SW 1271 (cell line): ENCODE results near the gene RAD51C.
"Not testable (repeated sequence)": the region's sequence is repeated elsewhere in the genome, so short reads cannot be mapped to it uniquely, and the experiment has no call there.

Source experiments
- DNase-seq, 2 experiments: peaks; one replicate each; lab custom pipeline; 2025; lab: John Stamatoyannopoulos, UW

The RAD51C gene

DNA sequence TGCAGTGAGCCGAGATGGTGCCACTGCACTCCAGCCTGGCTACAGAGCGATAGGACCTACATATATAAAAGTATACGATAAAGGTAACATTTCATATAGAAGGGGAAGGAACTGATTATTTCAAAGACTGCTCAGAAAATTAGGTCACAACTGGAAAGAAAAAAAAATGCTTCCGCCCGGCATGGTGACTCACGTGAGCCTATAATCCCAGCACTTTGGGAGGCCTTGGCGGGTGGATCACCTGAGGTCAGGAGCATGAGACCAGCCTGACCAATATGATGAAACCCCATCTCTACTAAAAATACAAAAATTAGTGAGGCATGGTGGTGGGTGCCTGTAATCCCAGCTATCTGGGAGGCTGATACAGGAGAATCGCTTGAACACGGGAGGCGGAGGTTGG, 8.4 kb upstream of the RAD51C start:
- no peak for DNase-seq

DNA sequence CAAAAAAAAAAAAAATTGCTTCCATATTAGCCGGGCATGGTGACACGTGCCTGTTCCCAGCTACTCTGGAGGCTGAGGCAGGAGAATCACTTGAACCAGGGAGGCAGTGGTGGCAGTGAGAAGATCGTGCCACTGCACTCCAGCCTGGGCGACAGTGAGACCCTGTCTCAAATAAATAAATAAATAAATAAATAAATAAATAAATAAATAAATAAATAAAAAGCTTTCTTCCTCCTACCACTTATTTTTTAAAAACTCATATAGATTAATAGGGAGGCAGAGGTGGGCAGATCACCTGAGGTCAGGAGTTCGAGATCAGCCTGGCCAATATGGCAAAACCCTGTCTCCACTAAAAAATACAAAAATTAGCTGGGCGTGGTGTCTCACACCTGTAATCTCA, 7.9 kb upstream of the RAD51C start:
- not testable (repeated sequence) for DNase-seq

DNA sequence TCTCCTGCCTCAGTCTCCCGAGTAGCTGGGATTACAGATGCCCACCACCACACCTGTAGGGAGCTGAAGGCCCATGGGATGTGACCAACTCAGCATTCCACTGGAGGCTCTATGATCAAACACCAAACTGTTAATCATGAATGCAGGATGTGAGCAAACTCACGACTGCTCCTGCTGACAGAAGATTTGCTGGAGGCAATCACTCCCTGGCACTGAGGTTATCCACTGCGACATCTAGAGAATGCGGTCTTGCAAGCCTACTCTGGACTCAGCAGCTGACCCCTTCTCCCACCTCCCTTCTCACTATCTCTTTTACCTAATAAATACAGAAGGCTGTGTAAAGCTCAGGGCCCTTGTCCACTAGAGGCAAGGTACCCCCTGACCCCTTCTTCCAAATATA, 5.4 kb upstream of the RAD51C start:
- no peak for DNase-seq

DNA sequence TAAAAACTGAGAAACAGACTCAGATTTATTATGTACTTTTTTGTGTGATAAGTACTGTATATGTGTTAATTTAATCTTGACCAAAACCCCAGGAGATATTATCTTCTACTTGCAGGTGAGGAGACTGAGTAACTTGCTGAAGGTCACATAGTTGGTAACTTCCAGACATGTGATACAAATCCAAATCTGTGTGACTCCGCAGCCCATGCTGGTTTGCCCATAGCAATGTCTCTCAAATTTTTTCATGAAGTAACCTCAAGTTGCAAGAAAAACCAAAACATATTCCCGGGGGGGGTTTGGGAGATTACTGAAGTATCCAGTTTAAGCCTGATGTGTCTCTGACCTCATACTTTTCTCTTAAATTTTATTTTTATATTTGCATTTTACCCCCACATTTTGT, 3.9 kb upstream of the RAD51C start:
- no peak for DNase-seq

DNA sequence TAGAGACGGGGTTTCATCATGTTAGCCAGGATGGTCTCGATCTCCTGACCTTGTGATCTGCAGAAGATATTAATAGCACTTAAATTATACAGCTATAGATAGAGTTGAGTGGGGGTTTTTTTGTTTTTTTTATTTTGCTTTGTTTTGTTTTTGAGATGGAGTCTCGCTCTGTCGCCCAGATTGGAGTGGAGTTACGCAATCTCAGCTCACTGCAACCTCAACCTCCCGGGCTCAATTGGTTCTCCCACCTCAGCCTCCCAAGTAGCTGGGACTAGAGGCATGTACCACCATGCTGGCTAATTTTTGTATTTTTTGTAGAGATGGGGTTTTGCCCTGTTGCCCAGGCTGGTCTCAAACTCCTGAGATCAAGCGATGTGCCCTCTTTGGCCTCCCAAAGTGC, 2.4 kb upstream of the RAD51C start:
- not testable (repeated sequence) for DNase-seq

DNA sequence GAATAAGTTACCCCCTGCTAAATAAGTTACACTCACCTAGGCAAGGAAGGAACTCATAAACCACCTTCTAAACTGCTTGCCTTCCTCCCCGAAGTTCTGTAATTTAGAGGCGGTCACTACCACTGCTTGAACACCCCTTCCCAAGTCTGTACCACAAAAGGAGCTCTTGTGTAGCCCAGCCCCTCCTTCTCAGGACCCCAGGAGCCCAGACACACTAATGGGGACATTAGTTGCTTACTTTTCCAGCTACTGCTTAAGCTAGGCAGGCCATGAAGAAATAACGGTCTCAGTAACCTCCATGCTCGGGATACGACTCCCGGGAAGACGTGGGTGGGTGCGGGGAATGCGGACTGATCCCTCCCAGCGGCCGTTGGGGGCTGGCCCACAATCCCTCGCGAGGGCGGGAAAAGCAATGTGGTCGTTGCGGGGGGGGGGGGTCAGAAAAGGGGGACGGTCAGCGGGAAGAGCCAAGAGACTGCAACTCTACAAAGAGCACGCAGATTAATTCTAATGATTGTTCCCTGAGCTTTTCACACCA, 632 bp upstream of the RAD51C start, which contains the start of gene TEX14:
Gene TEX14, minus strand, starts transcription at position 345 of the 538 bp plus-strand sequence. CDS start 40,044 bp downstream, outside the sequence.
- DNase-seq, result peak in 1 of 2 experiments; percentile 65

DNA sequence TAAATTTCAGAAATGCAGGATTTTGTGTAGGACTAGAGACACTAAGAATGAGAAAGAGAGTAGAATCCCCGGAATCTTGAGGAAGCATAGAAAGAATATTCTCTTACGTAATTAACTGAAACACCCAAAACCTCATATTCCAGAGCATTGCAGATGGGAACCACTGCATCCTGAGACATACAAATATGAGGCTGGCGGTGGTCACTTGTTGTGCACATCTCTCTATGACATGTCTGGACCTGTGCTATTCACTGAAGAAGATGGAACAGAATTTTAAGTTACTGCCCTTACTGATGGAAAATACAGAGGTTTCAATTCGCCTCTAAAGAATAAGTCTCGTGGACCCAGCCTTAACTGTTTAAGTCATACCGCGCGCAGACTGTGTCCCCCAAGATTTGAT, 806 bp downstream of the RAD51C start:
- DNase-seq, result no peak

DNA sequence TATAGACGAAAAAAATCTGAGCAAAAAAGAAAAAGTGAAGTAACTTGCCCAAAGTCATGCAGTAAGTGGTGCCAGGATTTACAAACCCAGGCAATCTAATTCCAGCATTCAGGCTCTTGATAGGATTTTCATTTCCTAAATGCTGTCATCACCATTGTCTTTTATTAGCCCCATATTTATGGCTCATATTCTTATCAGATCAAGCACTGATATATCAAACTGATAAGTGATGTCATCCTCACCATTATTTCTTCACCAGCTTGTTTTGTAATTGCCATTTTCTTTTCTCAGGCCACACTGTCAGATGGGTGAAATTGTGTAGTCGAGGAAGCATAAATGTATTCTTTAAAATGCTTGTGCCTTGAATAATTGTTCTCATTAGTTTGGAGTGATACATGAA, 1.3 kb downstream of the RAD51C start:
- DNase-seq, result no peak

DNA sequence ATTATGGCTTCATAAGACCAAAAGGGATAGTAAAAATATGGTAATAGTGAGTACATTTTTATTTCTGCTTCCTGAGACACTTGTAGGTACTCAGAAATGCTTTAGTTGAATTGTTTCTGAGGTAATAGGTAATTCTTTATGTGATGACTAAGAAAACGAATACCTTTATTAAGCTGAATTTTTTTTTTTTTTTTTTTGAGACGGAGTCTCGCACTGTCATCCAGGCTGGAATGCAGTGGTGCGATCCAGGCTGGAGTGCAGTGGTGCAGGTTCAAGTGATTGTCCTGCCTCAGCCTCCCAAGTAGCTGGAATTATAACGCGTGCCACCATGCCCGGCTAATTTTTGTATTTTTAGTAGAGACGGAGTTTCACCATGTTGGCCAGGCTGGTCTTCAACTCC, 1.9 kb downstream of the RAD51C start:
- no peak for DNase-seq

DNA sequence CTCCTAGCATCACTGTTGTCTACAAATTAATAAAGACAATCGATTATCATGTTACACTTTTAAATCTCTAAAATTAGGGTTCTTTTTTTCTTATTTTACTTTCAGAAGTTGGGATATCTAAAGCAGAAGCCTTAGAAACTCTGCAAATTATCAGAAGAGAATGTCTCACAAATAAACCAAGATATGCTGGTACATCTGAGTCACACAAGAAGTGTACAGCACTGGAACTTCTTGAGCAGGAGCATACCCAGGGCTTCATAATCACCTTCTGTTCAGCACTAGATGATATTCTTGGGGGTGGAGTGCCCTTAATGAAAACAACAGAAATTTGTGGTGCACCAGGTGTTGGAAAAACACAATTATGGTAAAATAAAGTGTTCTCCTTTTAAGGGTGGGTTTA, 2.4 kb downstream of the RAD51C start:
- no peak for DNase-seq

DNA sequence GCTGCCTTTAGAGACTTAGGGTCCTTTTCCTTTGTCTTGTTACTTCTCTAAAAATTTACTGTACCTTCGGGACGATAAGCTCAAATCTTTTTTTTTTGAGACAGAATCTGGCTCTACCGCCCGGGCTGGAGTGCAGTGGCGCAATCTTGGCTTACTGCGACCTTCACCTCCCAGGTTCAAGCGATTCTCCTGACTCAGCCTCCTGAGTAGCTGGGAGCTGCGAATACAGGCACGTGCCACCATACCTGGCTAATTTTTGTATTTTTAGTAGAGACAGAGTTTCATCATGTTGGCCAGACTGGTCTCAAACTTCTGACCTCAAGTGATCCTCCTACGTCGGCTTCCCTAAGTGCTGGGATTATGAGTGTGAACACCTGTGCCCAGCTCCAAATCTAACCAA, 7.4 kb downstream of the RAD51C start:
- no peak for DNase-seq

DNA sequence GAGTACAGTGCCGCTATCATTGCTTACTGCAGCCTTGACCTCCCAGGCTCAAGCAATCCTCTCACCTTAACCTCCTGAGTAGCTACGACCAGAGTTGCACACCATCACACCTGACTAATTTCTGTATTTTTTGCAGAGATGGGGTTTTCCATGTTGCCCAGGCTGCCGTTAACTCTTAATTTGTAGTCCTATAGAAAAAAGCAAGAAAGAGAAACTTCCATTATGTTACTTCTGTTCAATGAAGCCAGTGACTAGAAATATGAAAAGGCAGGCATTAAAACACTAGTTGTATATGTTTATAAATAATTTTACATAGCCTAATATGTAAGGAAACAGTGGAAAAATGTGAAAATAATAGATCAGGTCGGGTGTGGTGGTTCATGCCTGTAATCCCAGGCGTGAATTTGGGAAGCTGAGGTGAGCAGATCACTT, 9.7 kb downstream of the RAD51C start:
- no peak for DNase-seq

DNA sequence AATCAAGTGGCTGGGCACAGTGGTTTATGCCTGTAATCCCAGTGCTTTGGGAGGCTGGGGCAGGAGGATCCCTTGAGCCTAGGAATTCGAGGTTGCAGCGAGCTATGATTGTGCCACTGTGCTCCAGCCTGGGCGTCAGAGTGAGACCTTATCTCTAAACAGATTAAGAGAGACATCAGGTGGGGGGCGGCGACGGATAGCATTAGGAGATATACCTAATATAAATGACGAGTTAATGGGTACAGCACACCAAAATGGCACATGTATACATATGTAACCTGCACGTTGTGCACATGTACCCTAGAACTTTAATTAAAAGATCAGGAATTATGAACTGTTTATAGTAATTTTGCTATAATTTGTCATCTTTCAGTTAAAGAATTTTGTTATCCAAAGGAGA, 10.3 kb downstream of the RAD51C start:
- DNase-seq, result no peak

DNA sequence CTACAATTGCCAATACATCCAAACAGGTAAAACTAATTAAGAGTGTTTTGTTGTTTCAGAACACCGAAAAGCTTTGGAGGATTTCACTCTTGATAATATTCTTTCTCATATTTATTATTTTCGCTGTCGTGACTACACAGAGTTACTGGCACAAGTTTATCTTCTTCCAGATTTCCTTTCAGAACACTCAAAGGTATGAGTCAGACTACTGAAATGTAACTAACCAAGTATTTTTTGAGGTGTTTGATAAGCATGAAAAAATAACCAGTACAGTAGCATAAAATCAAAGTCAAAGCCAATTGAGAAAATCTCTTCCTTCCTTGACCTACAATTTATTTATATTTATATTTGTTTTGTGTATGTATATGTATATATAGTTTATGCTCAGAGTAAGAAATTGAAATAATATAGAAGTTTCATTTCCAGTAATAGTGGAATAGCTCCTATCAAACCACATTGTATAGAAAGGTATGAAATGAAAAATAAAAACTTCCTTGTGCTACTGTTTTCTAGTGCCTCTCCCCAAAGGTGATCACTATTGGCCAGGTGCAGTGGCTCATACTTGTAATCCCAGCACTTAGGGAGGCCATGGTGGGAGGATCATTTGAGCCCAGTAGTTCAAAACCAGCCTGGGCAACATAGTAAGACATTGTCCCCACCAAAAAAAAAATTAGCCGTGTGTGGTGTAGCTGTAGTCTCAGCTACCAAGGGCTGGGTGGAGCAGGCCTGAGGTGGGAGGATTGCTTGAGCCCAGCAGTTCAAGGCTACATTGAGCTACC, 10.9 kb downstream of the RAD51C start:
- peak in 1 of 2 experiments; percentile 43 for DNase-seq

DNA sequence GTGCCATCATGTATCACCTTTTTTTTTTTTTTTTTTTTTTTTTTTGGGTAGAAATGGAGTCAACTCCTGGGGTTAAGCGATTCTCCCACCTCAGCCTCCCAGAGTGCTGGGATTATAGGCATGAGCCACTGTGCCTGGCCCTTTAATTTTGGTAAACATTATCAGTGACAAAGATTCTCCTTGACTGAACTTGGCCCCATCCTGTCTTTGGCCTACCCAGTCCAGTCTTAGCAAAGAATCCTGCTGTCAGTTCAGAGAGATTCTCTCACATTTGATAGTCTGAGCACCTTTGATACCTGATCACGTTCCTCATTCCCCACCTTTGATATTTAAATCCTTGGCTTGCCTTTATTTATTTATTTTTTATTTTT, 11.5 kb downstream of the RAD51C start:
- DNase-seq, result no peak

DNA sequence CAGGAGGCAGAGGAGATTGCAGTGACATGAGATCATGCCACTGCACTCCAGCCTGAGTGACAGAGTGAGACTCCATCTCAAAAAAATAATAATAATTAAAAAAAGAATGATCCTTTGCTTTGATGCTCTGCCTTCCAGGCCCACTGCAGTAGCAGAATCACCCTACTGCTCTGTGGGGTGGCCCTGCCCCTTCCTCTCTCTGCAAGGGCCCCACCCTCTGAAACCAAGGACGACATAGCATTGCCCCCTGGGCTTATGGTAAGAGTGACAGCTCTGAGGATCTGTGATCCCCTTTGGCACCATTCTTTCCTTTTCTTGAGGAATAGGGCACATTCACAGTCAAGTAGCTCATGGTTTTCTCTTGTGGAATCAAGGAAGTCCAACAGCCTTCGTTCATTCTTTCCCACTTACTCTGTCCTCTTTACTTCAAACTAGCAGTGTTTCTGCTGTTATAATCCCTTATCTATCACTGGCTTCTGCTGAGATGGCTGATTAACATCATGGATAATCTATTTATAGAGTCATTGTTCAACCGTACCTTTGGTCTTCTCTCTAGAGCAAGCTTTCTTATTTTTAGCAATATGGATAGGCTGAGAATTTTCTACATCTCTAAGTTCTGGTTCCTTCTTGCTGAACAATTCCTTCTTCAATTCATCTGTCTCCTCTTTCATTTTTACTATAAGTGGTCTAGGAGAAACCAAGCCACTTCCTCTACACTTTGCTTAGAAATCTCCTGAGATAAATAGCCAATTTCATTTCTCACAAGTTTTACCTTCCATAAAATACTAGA, 14.1 kb downstream of the RAD51C start:
- DNase-seq, result no peak

DNA sequence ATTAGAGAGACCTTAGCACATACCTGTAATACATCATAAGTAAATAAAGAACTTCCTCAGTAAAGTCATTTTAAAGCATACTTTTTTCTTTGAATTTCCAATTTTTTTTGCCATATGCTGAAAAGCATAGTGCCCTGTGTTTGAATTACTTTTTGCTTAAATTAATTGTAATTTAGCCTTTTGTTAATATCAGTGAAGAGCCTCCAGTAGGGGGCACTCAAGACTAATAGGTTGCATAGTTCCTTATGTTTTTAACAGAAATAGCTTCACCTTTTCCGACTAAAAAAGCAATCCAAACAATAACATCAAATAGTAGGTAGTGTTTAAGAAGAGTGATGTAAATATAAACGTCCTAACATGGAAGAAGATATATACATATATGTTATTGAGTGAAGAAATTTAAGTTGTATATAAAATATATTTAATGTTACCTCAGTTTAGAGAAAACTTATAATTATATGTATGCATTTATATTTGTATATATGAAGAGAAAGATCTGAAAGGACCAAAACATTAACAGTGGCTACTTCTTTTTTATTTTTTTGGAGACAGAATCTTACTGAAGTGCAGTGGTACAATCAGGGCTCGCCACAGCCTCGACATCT, 18.6 kb downstream of the RAD51C start:
- DNase-seq, result peak in 1 of 2 experiments; percentile 34

DNA sequence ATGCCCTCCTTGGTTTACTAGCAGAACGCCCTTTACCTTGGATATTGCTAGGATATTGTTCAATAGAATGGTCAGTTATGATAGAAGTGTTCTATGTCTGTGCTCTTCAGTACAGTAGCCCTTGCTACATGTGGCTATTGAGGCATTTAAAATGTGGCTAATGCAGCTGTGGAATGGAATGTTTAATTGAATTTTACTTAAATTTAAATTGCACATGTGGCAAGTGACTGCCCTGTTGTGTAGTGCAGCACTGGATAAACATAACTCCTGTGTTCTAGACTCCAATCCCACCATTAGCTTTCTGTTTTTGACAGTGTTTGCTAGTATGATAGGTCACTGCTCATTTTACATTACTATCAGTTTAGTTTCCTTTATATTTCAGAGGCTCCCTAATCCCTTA, 29.9 kb downstream of the RAD51C start:
- no peak for DNase-seq

DNA sequence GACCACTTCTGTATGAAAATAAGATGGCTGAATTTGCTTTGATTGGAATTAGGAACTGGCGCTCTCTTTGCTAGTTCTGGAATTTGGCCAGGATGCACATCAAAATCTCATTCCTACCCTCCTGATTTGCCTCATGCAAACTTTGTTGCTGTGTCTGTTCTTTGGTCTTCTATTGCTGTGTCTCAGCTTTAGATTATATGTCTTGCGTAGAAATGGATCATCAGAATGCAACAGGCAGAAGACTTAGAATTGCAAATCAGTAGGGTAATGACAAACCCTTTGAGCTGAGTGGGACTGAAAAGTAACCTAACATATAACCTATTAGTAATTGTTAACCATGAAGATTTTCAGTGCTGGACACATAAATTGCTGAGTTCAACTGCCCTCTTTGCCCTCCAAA, 30.3 kb downstream of the RAD51C start:
- DNase-seq, result no peak

DNA sequence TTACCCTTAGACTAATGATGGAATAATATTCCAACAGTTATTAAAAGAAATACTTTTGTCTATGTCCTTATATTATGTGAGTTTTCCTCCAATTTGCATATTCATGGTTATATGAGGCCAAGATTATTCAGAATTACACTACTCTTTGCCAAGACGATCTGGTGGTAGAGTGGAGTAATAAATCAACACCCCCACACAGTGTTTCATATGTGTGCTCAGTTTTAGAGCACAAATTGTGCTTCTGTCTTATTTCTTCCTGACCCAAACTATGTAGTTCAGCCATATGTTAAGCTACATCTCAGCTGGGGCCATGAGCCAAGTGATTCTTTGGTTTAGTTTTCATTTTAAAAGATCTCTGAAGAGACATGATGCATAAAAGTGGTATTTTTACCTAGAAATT, 36.4 kb downstream of the RAD51C start:
- no peak for DNase-seq

DNA sequence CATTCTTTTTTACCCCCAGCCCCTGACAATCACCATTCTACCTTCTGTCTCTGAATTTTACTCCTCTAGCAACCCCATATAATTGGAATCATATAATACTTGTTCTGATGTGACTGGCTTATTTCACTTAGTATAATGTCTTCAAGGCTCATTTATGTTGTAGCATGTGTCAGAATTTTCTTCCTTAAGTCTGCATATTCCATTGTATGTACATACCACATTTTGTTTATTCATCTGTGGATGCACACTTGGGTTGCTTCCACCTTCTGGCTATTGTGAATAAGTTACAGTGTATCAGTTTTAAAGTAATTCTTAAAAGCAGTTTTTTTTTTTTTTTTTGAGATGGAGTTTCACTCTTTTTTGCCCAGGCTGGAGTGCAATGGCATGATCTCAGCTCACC, 38.5 kb downstream of the RAD51C start:
- no peak for DNase-seq

DNA sequence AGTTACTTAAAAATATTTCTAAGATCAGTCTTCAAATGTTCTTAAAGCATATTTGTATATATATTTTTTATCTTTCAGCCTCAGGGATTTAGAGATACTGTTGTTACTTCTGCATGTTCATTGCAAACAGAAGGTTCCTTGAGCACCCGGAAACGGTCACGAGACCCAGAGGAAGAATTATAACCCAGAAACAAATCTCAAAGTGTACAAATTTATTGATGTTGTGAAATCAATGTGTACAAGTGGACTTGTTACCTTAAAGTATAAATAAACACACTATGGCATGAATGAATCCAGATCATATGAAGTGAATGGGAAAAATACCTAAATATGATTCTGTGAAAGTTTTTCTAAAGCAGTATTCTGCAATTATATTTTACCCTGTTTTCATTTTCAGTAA, 41.6 kb downstream of the RAD51C start:
- DNase-seq, result no peak

DNA sequence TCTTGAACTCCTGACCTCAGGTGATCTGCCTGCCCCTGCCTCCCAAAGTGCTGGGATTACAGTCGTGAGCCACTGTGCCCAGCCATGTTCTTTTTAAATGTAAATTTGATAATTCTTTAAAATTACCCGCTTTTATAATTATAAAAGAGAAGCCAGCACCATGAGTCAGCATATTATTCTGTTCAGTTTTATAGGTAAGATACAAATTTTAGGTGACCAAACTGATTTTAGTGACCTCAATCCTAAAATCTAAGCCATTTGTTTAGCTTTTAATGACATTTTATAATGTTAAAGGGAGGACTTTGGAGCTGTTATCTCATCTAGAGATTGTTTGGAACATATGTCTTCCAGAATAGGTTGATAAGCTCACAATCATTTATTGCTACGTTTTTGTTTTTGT, 42.4 kb downstream of the RAD51C start:
- no peak for DNase-seq
